GM12878 (cell line): ENCODE measurements around the gene CDK17. TPM values are rescaled to one million over a fixed set of nuclear protein-coding genes. Genes with fewer than 3 reads are reported as not detected.

Source experiments
- ATAC-seq: fragments of 200-7000 bp; cut with Tn5 transposase; 3 replicates; pipeline ENCODE4 v1.9.1; 2020; ENCODE audit warnings: mild to moderate bottlenecking, moderate library complexity
- BruUV-seq: library from RNA; stranded (reverse); fragments of 400-500 nt; replicated peaks from 2 replicates; lab custom pipeline; 2021; lab: Mats Ljungman, UMichigan
- CTCF ChIA-PET: fragments of 300-600 bp; sonication (Branson Sonifier 250); formaldehyde crosslinking; extraction: SDS; loops from one replicate; lab custom pipeline; 2021; ENCODE audit warnings: inconsistent platforms; lab: Yijun Ruan, JAX
- POLR2A ChIA-PET: fragments of 350-600 bp; formaldehyde crosslinking; extraction: SDS; loops from one replicate; lab custom pipeline; 2021; ENCODE audit warnings: inconsistent platforms; lab: Charles Lee
- RAD21 ChIA-PET: fragments of 300-600 bp; sonication (Branson Sonifier 250); formaldehyde crosslinking; loops from one replicate; lab custom pipeline; 2023; ENCODE audit warnings: antibody characterized with exemption; ENCODE audit not compliant: unreplicated experiment; lab: Charles Lee
- SMC1A ChIA-PET: fragments of 300-600 bp; sonication (Branson Sonifier 250); formaldehyde crosslinking; loops from one replicate; lab custom pipeline; 2023; ENCODE audit not compliant: unreplicated experiment, uncharacterized antibody; lab: Charles Lee
- DNase-seq: peaks from one replicate; pipeline ENCODE4 v3.0.0-alpha.2; 2011; ENCODE audit warnings: low read depth, low spot score
- FAIRE-seq: peaks from 3 replicates; lab custom pipeline; 2011; peaks lifted over from hg19 to GRCh38; lab: Jason Lieb, UNC
- H2AFZ ChIP-seq: 2 replicates; pipeline ENCODE4 v1.6.0; 2011; ENCODE audit warnings: low read depth, low read length, control low read depth; ENCODE audit not compliant: control insufficient read depth
- H3K27ac ChIP-seq: 2 replicates; pipeline ENCODE4 v1.5.1; 2011; ENCODE audit warnings: control low read depth; ENCODE audit not compliant: control insufficient read depth, insufficient read depth
- H3K27me3 ChIP-seq, 2 experiments: replicated peaks in 1 of 2; 2 replicates each; pipeline versions ENCODE4 v1.6.0 to v1.6.1; 2011; ENCODE audit warnings: low read length in 1 of 2; ENCODE audit not compliant: control insufficient read depth in 2 of 2, insufficient read depth in 2 of 2
- H3K36me3 ChIP-seq, 2 experiments: 2 replicates each; pipeline ENCODE4 v1.5.1; 2011; ENCODE audit warnings: low read length in 1 of 2; ENCODE audit not compliant: control insufficient read depth in 2 of 2, insufficient read depth in 2 of 2
- H3K4me1 ChIP-seq: 2 replicates; pipeline ENCODE4 v1.6.1; 2011; ENCODE audit warnings: mild to moderate bottlenecking, low read length, moderate library complexity, mixed read lengths; ENCODE audit not compliant: control insufficient read depth, insufficient read depth
- H3K4me2 ChIP-seq: 2 replicates; pipeline ENCODE4 v1.6.0; 2011; ENCODE audit warnings: control low read depth; ENCODE audit not compliant: control insufficient read depth, insufficient read depth
- H3K4me3 ChIP-seq: fragments of 200-600 bp; sonication (generic); 2 replicates; pipeline ENCODE4 v1.5.1; 2016
- H3K79me2 ChIP-seq: 2 replicates; pipeline ENCODE4 v1.6.0; 2011; ENCODE audit warnings: low read length; ENCODE audit not compliant: control insufficient read depth, insufficient read depth
- H3K9ac ChIP-seq: 2 replicates; pipeline ENCODE4 v1.8.0; 2011; ENCODE audit warnings: low read length, control low read depth, mixed read lengths; ENCODE audit not compliant: control insufficient read depth, insufficient read depth
- H3K9me3 ChIP-seq: replicated peaks from 3 replicates; pipeline ENCODE4 v1.5.1; 2011; ENCODE audit warnings: mild to moderate bottlenecking, low read length; ENCODE audit not compliant: control insufficient read depth, insufficient read depth
- H4K20me1 ChIP-seq: 2 replicates; pipeline ENCODE4 v1.6.0; 2011; ENCODE audit not compliant: control insufficient read depth, insufficient read depth
- CEBPB ChIP-seq, 2 experiments: fragments of 150-350 bp in 1 of 2; IDR thresholded peaks; 2 replicates each; pipeline ENCODE4 v1.6.1; 2012 to 2014; ENCODE audit warnings: low read depth in 2 of 2, low read length in 2 of 2, borderline replicate concordance in 1 of 2, inconsistent platforms in 1 of 2
- ETV6 ChIP-seq, 2 experiments: fragments of 450-650 bp in 1 of 2; IDR thresholded peaks in 1 of 2; conservative IDR thresholded peaks in 1 of 2; 2 replicates each; pipeline ENCODE4 v1.6.1; 2014; ENCODE audit warnings: antibody characterized with exemption in 1 of 2, borderline replicate concordance in 1 of 2, low read depth in 1 of 2, mild to moderate bottlenecking in 1 of 2, moderate library complexity in 1 of 2
- FOXM1 ChIP-seq: IDR thresholded peaks from 2 replicates; pipeline ENCODE4 v1.6.1; 2012; ENCODE audit warnings: low read depth, mild to moderate bottlenecking, inconsistent platforms, low read length, moderate library complexity
- IRF4 ChIP-seq: IDR thresholded peaks from 2 replicates; pipeline ENCODE4 v1.6.1; 2011; ENCODE audit warnings: low read depth, low read length
- JUNB ChIP-seq: IDR thresholded peaks from 2 replicates; pipeline ENCODE4 v1.6.1; 2016; ENCODE audit warnings: antibody characterized with exemption, mild to moderate bottlenecking
- KAT2A ChIP-seq: conservative IDR thresholded peaks from 2 replicates; pipeline ENCODE4 v1.6.1; 2011; ENCODE audit warnings: low read depth, low read length; ENCODE audit not compliant: control insufficient read depth
- MTA2 ChIP-seq: fragments of 450-650 bp; IDR thresholded peaks from 2 replicates; pipeline ENCODE4 v1.6.1; 2016; ENCODE audit warnings: low read depth, mild to moderate bottlenecking, moderate library complexity
- MTA3 ChIP-seq: IDR thresholded peaks from 2 replicates; pipeline ENCODE4 v1.6.1; 2012; ENCODE audit warnings: low read length, inconsistent platforms, borderline replicate concordance
- MXI1 ChIP-seq: fragments of 150-350 bp; IDR thresholded peaks from 2 replicates; pipeline ENCODE4 v1.6.1; 2011; ENCODE audit warnings: low read depth, mild to moderate bottlenecking, inconsistent platforms, low read length, improper control_type of control experiment
- NR2C1 ChIP-seq: fragments of 450-650 bp; IDR thresholded peaks from 2 replicates; pipeline ENCODE4 v1.6.1; 2017; ENCODE audit warnings: antibody characterized with exemption, mild to moderate bottlenecking, moderate library complexity
- RCOR1 ChIP-seq: conservative IDR thresholded peaks from 2 replicates; pipeline ENCODE4 v1.6.1; 2012; ENCODE audit warnings: low read depth, low read length, improper control_type of control experiment
- SIN3A ChIP-seq: IDR thresholded peaks from 2 replicates; pipeline ENCODE4 v1.6.1; 2012; ENCODE audit warnings: low read depth, low read length, improper control_type of control experiment
- SPI1 ChIP-seq: IDR thresholded peaks from 2 replicates; pipeline ENCODE4 v1.6.1; 2011; ENCODE audit warnings: low read depth, mild to moderate bottlenecking, low read length, moderate library complexity, borderline replicate concordance; ENCODE audit not compliant: insufficient read depth
- STAT1 ChIP-seq: fragments of 450-650 bp; conservative IDR thresholded peaks from 2 replicates; pipeline ENCODE4 v1.6.1; 2014; ENCODE audit warnings: antibody characterized with exemption, mild to moderate bottlenecking
- ZNF207 ChIP-seq: fragments of 450-650 bp; IDR thresholded peaks from 2 replicates; pipeline ENCODE4 v1.6.1; 2014; ENCODE audit warnings: antibody characterized with exemption, mild to moderate bottlenecking, borderline replicate concordance
- WGBS: methylation state at CpG from one replicate; pipeline ENCODE4 v1.1.6; 2016; ENCODE audit warnings: low lambda C conversion rate; ENCODE audit not compliant: insufficient replicate concordance, insufficient coverage; ENCODE audit errors: missing lambda C conversion rate; 5-methylcytosine and 5-hydroxymethylcytosine counted together
- in situ Hi-C: fragments of 300-500 bp; cut with MboI; formaldehyde crosslinking; loops from 9 replicates; pipeline ENCODE4 v1.14.3; 2018; ENCODE audit warnings: mixed read lengths
- intact Hi-C: fragments of 100-400 bp; cut with micrococcal nuclease; formaldehyde crosslinking; loops from one replicate; pipeline ENCODE4 v1.14.2; 2022; ENCODE audit not compliant: unreplicated experiment
- polyA plus RNA-seq, 11 experiments: library from polyadenylated mRNA; depleted of rRNA in 4 of 11; unstranded in 6 of 11; stranded (reverse) in 5 of 11; fragments of >200 nt; fragmentation: Nextera tagmentation in 4 of 11; fragmentation: Illumina TruSeq in 1 of 11; extraction: Ambion mirVana in 4 of 11; extraction: Trizol in 1 of 11; gene quantifications; 1 replicate in 1 of 11; 2 replicates in 10 of 11; pipeline versions ENCODE4 v1.2.1 to v1.2.3, GENCODE V29; 2011 to 2016; ENCODE audit warnings: inconsistent platforms in 2 of 11, missing spikeins in 2 of 11, low read depth in 1 of 11
- total RNA-seq, 4 experiments: library from RNA; depleted of rRNA in 3 of 4; stranded (reverse); fragments of >200 nt in 3 of 4; fragmentation: Illumina TruSeq in 1 of 4; extraction: Trizol in 1 of 4; gene quantifications; 2 replicates each; pipeline versions ENCODE4 v1.2.1 to v1.2.3, GENCODE V29; 2013 to 2021
- TF ChIP-seq, protein P1 (sequence below): IDR thresholded peaks from 2 replicates; pipeline ENCODE4 v1.6.1; 2012; ENCODE audit warnings: low read depth, low read length, improper control_type of control experiment
- TF ChIP-seq, protein P2 (sequence below): fragments of 150-350 bp; IDR thresholded peaks from 2 replicates; pipeline ENCODE4 v1.6.1; 2016; ENCODE audit warnings: low read depth, low read length

CDK17 gene
- total and polyA plus RNA-seq, 10 of the 15 experiments (the other 5 are each of a cell fraction or from before 2014, with no cell fraction given), result 5.6 to 45.6 (median 18.3) TPM

DNA sequence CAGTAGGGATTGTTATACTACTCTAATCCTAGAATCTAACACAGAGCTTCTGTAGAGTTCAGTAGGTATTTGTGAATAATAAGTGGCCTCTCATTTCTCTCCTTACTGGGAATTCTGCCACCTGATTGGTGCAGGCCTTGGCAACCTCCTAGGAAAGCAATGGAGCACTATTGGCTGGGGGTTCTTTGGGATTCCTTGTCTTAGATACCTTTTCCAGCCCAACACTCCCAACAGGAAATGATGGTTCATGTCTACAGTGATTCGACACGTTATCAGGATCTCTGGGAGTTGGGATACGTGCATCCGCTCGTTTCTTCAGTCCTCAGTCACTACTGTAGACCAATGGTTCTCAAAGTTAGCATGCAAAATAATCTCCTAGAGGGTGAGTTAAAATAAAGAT lies 138.7 kb downstream of the CDK17 start:
- BruUV-seq, result no TSS peak
- ChIA-PET CTCF (no interaction called here), POLR2A (no interaction called here)

More for the DNA sequence above, 138.7 kb downstream of the CDK17 start:
- H3K9me3 ChIP-seq, result no peaks in the 10 kb centered on the region
- H3K79me2 ChIP-seq, result no peaks in the 10 kb centered on the region
- intact Hi-C loops, result no loop called here
- no peaks in the 10 kb centered on the region for H3K27me3 ChIP-seq
- ChIA-PET SMC1A (interaction anchor here (0.8 to 1.2 kb wide), 3 partner anchors 15 to 138 kb away, joined by 3 read pairs; partner anchors contain the start of gene CDK17), RAD21 (no interaction called here)
- DNase-seq, result no peak
- FAIRE-seq, result no peak
- H3K4me2 ChIP-seq, result no peak overlapping the region
- peaks cover 2 to 9% of the 10 kb centered on the region in 2 experiments; a peak in 3 of 4 replicates for H3K36me3 ChIP-seq
- in situ Hi-C loops, result no loop called here
- H3K9ac ChIP-seq, result no peak overlapping the region
- no peak overlapping the region for H3K4me3 ChIP-seq
- H2AFZ ChIP-seq, result no peak overlapping the region
- H3K27ac ChIP-seq, result no peak overlapping the region
- no peak for TF ChIP-seq ETV6 (conservative IDR thresholded peaks at IDR 0.05 in 1 of 2, IDR thresholded peaks at IDR 0.05 in 1 of 2; ENCODE audit: borderline replicate concordance in 1 of 2, low read depth in 1 of 2)
- TF ChIP-seq, protein P1, sequence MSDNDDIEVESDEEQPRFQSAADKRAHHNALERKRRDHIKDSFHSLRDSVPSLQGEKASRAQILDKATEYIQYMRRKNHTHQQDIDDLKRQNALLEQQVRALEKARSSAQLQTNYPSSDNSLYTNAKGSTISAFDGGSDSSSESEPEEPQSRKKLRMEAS, result no peak
- no peak for TF ChIP-seq STAT1
- no peak for TF ChIP-seq MTA3
- no peak for TF ChIP-seq MXI1
- TF ChIP-seq FOXM1, result no peak
- no peak for TF ChIP-seq CEBPB (IDR thresholded peaks at IDR 0.05; ENCODE audit: borderline replicate concordance in 1 of 2, low read depth in 2 of 2, low read length in 2 of 2)
- TF ChIP-seq KAT2A, result no peak
- TF ChIP-seq SPI1, result no peak
- TF ChIP-seq RCOR1, result no peak
- TF ChIP-seq SIN3A, result no peak
- TF ChIP-seq NR2C1, result no peak
- TF ChIP-seq, protein P2, sequence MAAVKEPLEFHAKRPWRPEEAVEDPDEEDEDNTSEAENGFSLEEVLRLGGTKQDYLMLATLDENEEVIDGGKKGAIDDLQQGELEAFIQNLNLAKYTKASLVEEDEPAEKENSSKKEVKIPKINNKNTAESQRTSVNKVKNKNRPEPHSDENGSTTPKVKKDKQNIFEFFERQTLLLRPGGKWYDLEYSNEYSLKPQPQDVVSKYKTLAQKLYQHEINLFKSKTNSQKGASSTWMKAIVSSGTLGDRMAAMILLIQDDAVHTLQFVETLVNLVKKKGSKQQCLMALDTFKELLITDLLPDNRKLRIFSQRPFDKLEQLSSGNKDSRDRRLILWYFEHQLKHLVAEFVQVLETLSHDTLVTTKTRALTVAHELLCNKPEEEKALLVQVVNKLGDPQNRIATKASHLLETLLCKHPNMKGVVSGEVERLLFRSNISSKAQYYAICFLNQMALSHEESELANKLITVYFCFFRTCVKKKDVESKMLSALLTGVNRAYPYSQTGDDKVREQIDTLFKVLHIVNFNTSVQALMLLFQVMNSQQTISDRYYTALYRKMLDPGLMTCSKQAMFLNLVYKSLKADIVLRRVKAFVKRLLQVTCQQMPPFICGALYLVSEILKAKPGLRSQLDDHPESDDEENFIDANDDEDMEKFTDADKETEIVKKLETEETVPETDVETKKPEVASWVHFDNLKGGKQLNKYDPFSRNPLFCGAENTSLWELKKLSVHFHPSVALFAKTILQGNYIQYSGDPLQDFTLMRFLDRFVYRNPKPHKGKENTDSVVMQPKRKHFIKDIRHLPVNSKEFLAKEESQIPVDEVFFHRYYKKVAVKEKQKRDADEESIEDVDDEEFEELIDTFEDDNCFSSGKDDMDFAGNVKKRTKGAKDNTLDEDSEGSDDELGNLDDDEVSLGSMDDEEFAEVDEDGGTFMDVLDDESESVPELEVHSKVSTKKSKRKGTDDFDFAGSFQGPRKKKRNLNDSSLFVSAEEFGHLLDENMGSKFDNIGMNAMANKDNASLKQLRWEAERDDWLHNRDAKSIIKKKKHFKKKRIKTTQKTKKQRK, result no peak
- TF ChIP-seq ZNF207, result no peak
- no peak for TF ChIP-seq MTA2
- TF ChIP-seq IRF4, result no peak
- TF ChIP-seq JUNB, result no peak
- no peak for ATAC-seq
- H4K20me1 ChIP-seq, result no peaks in the 10 kb centered on the region
- WGBS, result 99% methylated on average over 5 of the region's 5 CpGs
- no peaks in the 10 kb centered on the region for H3K4me1 ChIP-seq
